Measurements from ENCODE around the gene NOX4.
"Not testable (repeated sequence)": the region's sequence is repeated elsewhere in the genome, so short reads cannot be mapped to it uniquely, and the experiment has no call there.

Gene NOX4

GRCh38 chr11:89378986-89379385, 112.2 kb downstream of the NOX4 start:
- not testable (repeated sequence) for DNase-seq

- not testable (repeated sequence) for DNase-seq
These were observed 121.8 kb downstream of the NOX4 start for GRCh38 chr11:89369356-89369755.

- DNase-seq: not testable (repeated sequence)
These were observed 126.3 kb downstream of the NOX4 start for GRCh38 chr11:89364856-89365255.

- no peak for DNase-seq
These were observed 129.4 kb downstream of the NOX4 start for GRCh38 chr11:89361734-89362133.

GRCh38 chr11:89359208-89359607, 132.0 kb downstream of the NOX4 start:
- DNase-seq: not testable (repeated sequence)

- DNase-seq: no peak
These were observed 132.4 kb downstream of the NOX4 start for GRCh38 chr11:89358761-89359160.

- no peak for DNase-seq
These were observed 135.5 kb downstream of the NOX4 start for GRCh38 chr11:89355646-89356045.

GRCh38 chr11:89354513-89354912, 136.7 kb downstream of the NOX4 start:
- DNase-seq: not testable (repeated sequence)

GRCh38 chr11:89347071-89347470, 144.1 kb downstream of the NOX4 start:
- no peak for DNase-seq

GRCh38 chr11:89346601-89347000, 144.6 kb downstream of the NOX4 start:
- DNase-seq: no peak

GRCh38 chr11:89342880-89343572, 148.1 kb downstream of the NOX4 start:
- not testable (repeated sequence) for DNase-seq

GRCh38 chr11:89340450-89340849, 150.7 kb downstream of the NOX4 start:
- DNase-seq: not testable (repeated sequence)

- DNase-seq: not testable (repeated sequence)
These were observed 153.1 kb downstream of the NOX4 start for GRCh38 chr11:89338073-89338472.

- DNase-seq: not testable (repeated sequence)
These were observed 154.0 kb downstream of the NOX4 start for GRCh38 chr11:89337100-89337650.

GRCh38 chr11:89333704-89334103, 157.5 kb downstream of the NOX4 start:
- DNase-seq: not testable (repeated sequence)

GRCh38 chr11:89331940-89332339, 159.2 kb downstream of the NOX4 start:
- DNase-seq: not testable (repeated sequence)

- DNase-seq: no peak
These were observed 163.3 kb downstream of the NOX4 start for GRCh38 chr11:89327885-89328284.

- DNase-seq: no peak
These were observed 169.8 kb downstream of the NOX4 start for GRCh38 chr11:89321401-89321800.

- DNase-seq: not testable (repeated sequence)
These were observed 180.6 kb downstream of the NOX4 start for GRCh38 chr11:89310607-89311006.

GRCh38 chr11:89309321-89309985, 181.7 kb downstream of the NOX4 start:
- not testable (repeated sequence) for DNase-seq

GRCh38 chr11:89308272-89308671, 182.9 kb downstream of the NOX4 start:
- not testable (repeated sequence) for DNase-seq

GRCh38 chr11:89303029-89303428, 188.1 kb downstream of the NOX4 start:
- DNase-seq: not testable (repeated sequence)

- DNase-seq: not testable (repeated sequence)
These were observed 196.2 kb downstream of the NOX4 start for GRCh38 chr11:89295023-89295422.

All from activated T-cell treated with anti-CD3 and anti-CD28 coated beads, Interleukin-2, amount 50 U/mL, for 48 hours (primary cell).